ENCODE results near the gene GABRG3. TPM values are rescaled to one million over a fixed set of nuclear protein-coding genes. Genes with fewer than 3 reads are reported as not detected.
"Not testable (repeated sequence)": the region's sequence is repeated elsewhere in the genome, so short reads cannot be mapped to it uniquely, and the experiment has no call there.

GABRG3 gene
- total RNA-seq, 1 donor from 2014 or later: not detected

- intact Hi-C loops (cut with micrococcal nuclease): no loop called here
Observed at GRCh38 chr15:27172821-27173220, 201.8 kb downstream of the GABRG3 start.

- intact Hi-C loops (cut with micrococcal nuclease): no loop called here
Observed at GRCh38 chr15:27175472-27176153, 204.6 kb downstream of the GABRG3 start.

- intact Hi-C loops (cut with micrococcal nuclease): no loop called here
Observed at GRCh38 chr15:27176785-27177406, 205.9 kb downstream of the GABRG3 start.

- intact Hi-C loops (cut with micrococcal nuclease): no loop called here
Observed at GRCh38 chr15:27179789-27180188, 208.8 kb downstream of the GABRG3 start.

GRCh38 chr15:27182561-27183110, 211.7 kb downstream of the GABRG3 start:
- intact Hi-C loops (cut with micrococcal nuclease): no loop called here

GRCh38 chr15:27183201-27183600, 212.2 kb downstream of the GABRG3 start:
- intact Hi-C loops (cut with micrococcal nuclease): no loop called here

- intact Hi-C loops (cut with micrococcal nuclease): not testable (repeated sequence)
Observed at GRCh38 chr15:27191515-27191914, 220.5 kb downstream of the GABRG3 start.

GRCh38 chr15:27196691-27197090, 225.7 kb downstream of the GABRG3 start:
- intact Hi-C loops (cut with micrococcal nuclease): no loop called here

GRCh38 chr15:27201425-27201824, 230.4 kb downstream of the GABRG3 start:
- intact Hi-C loops (cut with micrococcal nuclease): no loop called here

- intact Hi-C loops (cut with micrococcal nuclease): loop anchor here (10.0 kb wide), 1 partner anchor 65 kb away; no protein-coding TSS in a partner anchor
Observed at GRCh38 chr15:27210176-27210575, 239.2 kb downstream of the GABRG3 start.

GRCh38 chr15:27214032-27214431, 243.1 kb downstream of the GABRG3 start:
- intact Hi-C loops (cut with micrococcal nuclease): loop anchor here (10.0 kb wide), 1 partner anchor 61 kb away; no protein-coding TSS in a partner anchor

- intact Hi-C loops (cut with micrococcal nuclease): loop anchor here (10.0 kb wide), 1 partner anchor 60 kb away; no protein-coding TSS in a partner anchor
Observed at GRCh38 chr15:27214961-27215360, 244.0 kb downstream of the GABRG3 start.

- intact Hi-C loops (cut with micrococcal nuclease): loop anchor here (10.0 kb wide), 1 partner anchor 56 kb away; no protein-coding TSS in a partner anchor
Observed at GRCh38 chr15:27218426-27218825, 247.4 kb downstream of the GABRG3 start.

- intact Hi-C loops (cut with micrococcal nuclease): loop anchor here (10.0 kb wide), 1 partner anchor 55 kb away; no protein-coding TSS in a partner anchor
Observed at GRCh38 chr15:27219636-27220035, 248.7 kb downstream of the GABRG3 start.

- intact Hi-C loops (cut with micrococcal nuclease): no loop called here
Observed at GRCh38 chr15:27220199-27220598, 249.2 kb downstream of the GABRG3 start.

GRCh38 chr15:27222479-27222878, 251.5 kb downstream of the GABRG3 start:
- intact Hi-C loops (cut with micrococcal nuclease): no loop called here

- intact Hi-C loops (cut with micrococcal nuclease): no loop called here
Observed at GRCh38 chr15:27223179-27223578, 252.2 kb downstream of the GABRG3 start.

GRCh38 chr15:27231811-27232210, 260.8 kb downstream of the GABRG3 start:
- intact Hi-C loops (cut with micrococcal nuclease): no loop called here

GRCh38 chr15:27232876-27233275, 261.9 kb downstream of the GABRG3 start:
- intact Hi-C loops (cut with micrococcal nuclease): no loop called here

- intact Hi-C loops (cut with micrococcal nuclease): no loop called here
Observed at GRCh38 chr15:27234593-27234992, 263.6 kb downstream of the GABRG3 start.

GRCh38 chr15:27235161-27235560, 264.2 kb downstream of the GABRG3 start:
- intact Hi-C loops (cut with micrococcal nuclease): no loop called here

GRCh38 chr15:27235681-27236080, 264.7 kb downstream of the GABRG3 start:
- intact Hi-C loops (cut with micrococcal nuclease): no loop called here
